Measurements from ENCODE around the gene ARL4A. TPM values are rescaled to one million over a fixed set of nuclear protein-coding genes. Genes with fewer than 3 reads are reported as not detected.

The ARL4A gene
- total RNA-seq, 2 experiments from 2014 or later = 72.5 to 75.9 TPM

- ChIA-PET CTCF (interaction anchor here (0.7 to 1.7 kb wide), 2 partner anchors 36 to 832 kb away, joined by 4 to 7 read pairs; partner anchors contain the start of gene ARL4A), POLR2A (no interaction called here)
- DNase-seq (no peak), ATAC-seq (ENCODE audit: poor library complexity) (no peak)
- Mint-ChIP-seq H3K27me3 (no peaks in the 10 kb centered on the region), H3K4me1 (ENCODE audit: low read depth) (no peaks in the 10 kb centered on the region), H3K36me3 (ENCODE audit: low read depth) (no peaks in the 10 kb centered on the region), H3K27ac (no peak overlapping the region), H3K4me3 (no peak overlapping the region), H3K9me3 (no peaks in the 10 kb centered on the region)
- TF ChIP-seq CTCF (IDR thresholded peaks at IDR 0.05) = no peak
- Histone ChIP-seq H3K9me3 (ENCODE audit: control insufficient read depth in 1 of 2, insufficient read depth in 1 of 2, low read length in 2 of 2) (no peaks in the 10 kb centered on the region), H3K4me1 (ENCODE audit: insufficient read depth, low read length) (no peaks in the 10 kb centered on the region), H3K36me3 (ENCODE audit: insufficient read depth, low read length) (no peaks in the 10 kb centered on the region), H3K27ac (ENCODE audit: low read depth in 1 of 2, low read length in 2 of 2) (no peak overlapping the region), H3K27me3 (ENCODE audit: control insufficient read depth in 1 of 2, insufficient read depth in 2 of 2, low read length in 2 of 2) (no peaks in the 10 kb centered on the region), H3K4me3 (ENCODE audit: low read length) (no peak overlapping the region)
- intact Hi-C loops (cut with DNase I, micrococcal nuclease) = loop anchor here in 1 of 2 experiments (10.0 kb wide), 1 partner anchor 62 kb away; no protein-coding TSS in a partner anchor
These were observed 35.5 kb downstream of the ARL4A start for GRCh38 chr7:12722636-12723605.

GRCh38 chr7:12725575-12726316, 38.3 kb downstream of the ARL4A start:
- Histone ChIP-seq H3K9me3 (ENCODE audit: control insufficient read depth in 1 of 2, insufficient read depth in 1 of 2, low read length in 2 of 2) (no peaks in the 10 kb centered on the region), H3K27me3 (ENCODE audit: control insufficient read depth in 1 of 2, insufficient read depth in 2 of 2, low read length in 2 of 2) (no peaks in the 10 kb centered on the region), H3K27ac (ENCODE audit: low read depth in 1 of 2, low read length in 2 of 2) (no peak overlapping the region), H3K36me3 (ENCODE audit: insufficient read depth, low read length) (no peaks in the 10 kb centered on the region), H3K4me1 (ENCODE audit: insufficient read depth, low read length) (peaks cover under 1% of the 10 kb centered on the region), H3K4me3 (ENCODE audit: low read length) (no peak overlapping the region)
- ATAC-seq (ENCODE audit: poor library complexity) = no peak
- Mint-ChIP-seq H3K4me3 (no peak overlapping the region), H3K4me1 (ENCODE audit: low read depth) (peaks cover 11% of the 10 kb centered on the region), H3K9me3 (no peaks in the 10 kb centered on the region), H3K27me3 (no peaks in the 10 kb centered on the region), H3K36me3 (ENCODE audit: low read depth) (no peaks in the 10 kb centered on the region), H3K27ac (no peak overlapping the region)
- ChIA-PET CTCF (interaction anchor here (2.0 kb wide), 1 partner anchor 39 kb away, joined by 6 read pairs; no protein-coding TSS in a partner anchor), POLR2A (no interaction called here)
- TF ChIP-seq CTCF (IDR thresholded peaks at IDR 0.05) = no peak
- intact Hi-C loops (cut with DNase I, micrococcal nuclease) = loop anchor here in 1 of 2 experiments (10.0 kb wide), 1 partner anchor 59 kb away; no protein-coding TSS in a partner anchor
- no peak for DNase-seq

GRCh38 chr7:12726908-12727307, 39.5 kb downstream of the ARL4A start:
- H3K27ac Mint-ChIP-seq = no peak overlapping the region
- POLR2A ChIA-PET = no interaction called here
- no peaks in the 10 kb centered on the region for H3K9me3 Mint-ChIP-seq
- H3K4me3 ChIP-seq (ENCODE audit: low read length) = no peak overlapping the region
- intact Hi-C loops (cut with DNase I, micrococcal nuclease) = loop anchor here in 1 of 2 experiments (10.0 kb wide), 1 partner anchor 58 kb away; no protein-coding TSS in a partner anchor
- no peaks in the 10 kb centered on the region for H3K27me3 ChIP-seq (ENCODE audit: control insufficient read depth in 1 of 2, insufficient read depth in 2 of 2, low read length in 2 of 2)
- CTCF ChIA-PET = interaction anchor here (2.0 kb wide), 1 partner anchor 40 kb away, joined by 6 read pairs; no protein-coding TSS in a partner anchor
- no peak for TF ChIP-seq CTCF (IDR thresholded peaks at IDR 0.05)
- H3K36me3 ChIP-seq (ENCODE audit: insufficient read depth, low read length) = no peaks in the 10 kb centered on the region
- no peak overlapping the region for H3K4me3 Mint-ChIP-seq
- H3K27ac ChIP-seq (ENCODE audit: low read depth in 1 of 2, low read length in 2 of 2) = no peak overlapping the region
- DNase-seq (no peak), ATAC-seq (ENCODE audit: poor library complexity) (no peak)
- H3K4me1 ChIP-seq (ENCODE audit: insufficient read depth, low read length) = peaks cover 8% of the 10 kb centered on the region
- H3K4me1 Mint-ChIP-seq (ENCODE audit: low read depth) = peaks cover 21% of the 10 kb centered on the region
- no peaks in the 10 kb centered on the region for H3K36me3 Mint-ChIP-seq (ENCODE audit: low read depth)
- no peaks in the 10 kb centered on the region for H3K27me3 Mint-ChIP-seq
- H3K9me3 ChIP-seq (ENCODE audit: control insufficient read depth in 1 of 2, insufficient read depth in 1 of 2, low read length in 2 of 2) = no peaks in the 10 kb centered on the region

All from CD4-positive, alpha-beta T cell (primary cell).